ENCODE results near the gene JADE1. TPM values are rescaled to one million over a fixed set of nuclear protein-coding genes. Genes with fewer than 3 reads are reported as not detected.

Gene JADE1
- total RNA-seq (2016; rRNA removed; fragmentation: Illumina TruSeq; extraction: Trizol) (19.3 and 23.4 TPM in 2 replicates), polyA plus RNA-seq (2011; rRNA removed) (4.9 and 5.4 TPM in 2 replicates), polyA minus RNA-seq (2011; rRNA and poly(A)+ RNA removed; ENCODE audit: low replicate concordance) (18.0 and 27.0 TPM in 2 replicates), Bru-seq, nascent RNA (percentile 83 among the genes with signal in this experiment), BruChase-seq, experiment 1, labeled RNA remaining after a 6-hour chase (percentile 77 among the genes with signal in this experiment), BruChase-seq, experiment 2, labeled RNA remaining after a 2-hour chase (percentile 79 among the genes with signal in this experiment)
- total RNA-seq (2016; cell fraction: cytosol; rRNA removed; fragmentation: Illumina TruSeq; extraction: Trizol; ENCODE audit: low read depth) = 6.6 and 7.7 TPM in 2 replicates
- 18.1 and 21.4 TPM in 2 replicates for total RNA-seq (2016; cell fraction: insoluble cytoplasmic fraction; rRNA removed; fragmentation: Illumina TruSeq; extraction: Trizol)
- 10.8 and 10.9 TPM in 2 replicates for total RNA-seq (2016; cell fraction: membrane; rRNA removed; fragmentation: Illumina TruSeq; extraction: Trizol)
- 20.7 and 21.9 TPM in 2 replicates for total RNA-seq (2016; cell fraction: nucleus; rRNA removed; fragmentation: Illumina TruSeq; extraction: Trizol)
- 4.4 and 4.5 TPM in 2 replicates for polyA plus RNA-seq (2011; cell fraction: cytosol; rRNA removed)
- polyA plus RNA-seq (2011; cell fraction: nucleus; rRNA removed) = 9.5 and 9.6 TPM in 2 replicates
- 10.1 and 12.2 TPM in 2 replicates for polyA plus RNA-seq (2012)
- 1.0 and 1.1 TPM in 2 replicates for polyA plus RNA-seq (2016; cell fraction: cytosol; fragmentation: Illumina TruSeq; extraction: Trizol; ENCODE audit: low read depth)
- 17.4 and 18.4 TPM in 2 replicates for polyA plus RNA-seq (2016; cell fraction: insoluble cytoplasmic fraction; fragmentation: Illumina TruSeq; extraction: Trizol; ENCODE audit: low read depth)
- 4.8 and 4.9 TPM in 2 replicates for polyA plus RNA-seq (2016; cell fraction: membrane; fragmentation: Illumina TruSeq; extraction: Trizol; ENCODE audit: low read depth)
- 25.1 and 26.7 TPM in 2 replicates for polyA plus RNA-seq (2016; cell fraction: nucleus; fragmentation: Illumina TruSeq; extraction: Trizol; ENCODE audit: insufficient read depth, low read depth)
- polyA minus RNA-seq (2011; cell fraction: cytosol; rRNA and poly(A)+ RNA removed) = 7.4 and 7.7 TPM in 2 replicates
- 18.4 and 20.6 TPM in 2 replicates for polyA minus RNA-seq (2011; cell fraction: nucleus; rRNA and poly(A)+ RNA removed)
- long read RNA-seq, experiment 1, partial matches to known transcripts = 10 of 15 reads
- long read RNA-seq, experiment 1, other reads (novel, unspliced or antisense) = 1 of 15 reads
- long read RNA-seq, experiment 2, partial matches to known transcripts = 12 of 19 reads
- long read RNA-seq, experiment 2, other reads (novel, unspliced or antisense) = 6 of 19 reads

- intact Hi-C loops (cut with micrococcal nuclease; ENCODE audit: unreplicated experiment) = loop anchor here (1.0 to 5.0 kb wide), 6 partner anchors 27 to 522 kb away; partner anchors contain the start of gene PGRMC2
- peaks cover 17% of the 10 kb centered on the region for H4K20me1 ChIP-seq (ENCODE audit: insufficient read depth, low read length)
- DNase-seq (ENCODE audit: low spot score) (peak; percentile 91), ATAC-seq (peak; percentile 73), FAIRE-seq (peak; percentile 81)
- no peaks in the 10 kb centered on the region; a peak in 1 of 5 replicates for H3K27me3 ChIP-seq (ENCODE audit: control insufficient read depth in 1 of 2, insufficient read depth in 2 of 2, low read length in 2 of 2)
- BruUV-seq (replicated peaks) = TSS peak; percentile 74
- peak within 1 kb of the TSS; percentile 79 for H2AFZ ChIP-seq (ENCODE audit: low read length)
- peak within 1 kb of the TSS; percentile 82 to 99 (median 84) for H3K4me3 ChIP-seq (replicated peaks in 1 of 3; ENCODE audit: insufficient read depth in 1 of 3, low read depth in 2 of 3, low read length in 3 of 3)
- WGBS (ENCODE audit: low lambda C conversion rate) = under 1% methylated on average over 32 of the region's 91 CpGs
- H3K9ac ChIP-seq (ENCODE audit: insufficient read depth, low read depth, low read length) = peak within 1 kb of the TSS; percentile 88
- no peaks in the 10 kb centered on the region for H3K36me3 ChIP-seq (replicated peaks in 1 of 2; ENCODE audit: control insufficient read depth in 1 of 2, insufficient read depth in 2 of 2, low read length in 2 of 2)
- no peaks in the 10 kb centered on the region for H3K9me3 ChIP-seq (ENCODE audit: low read length)
- ChIA-PET POLR2A (interaction anchor here (1.0 kb wide), 1 partner anchor 209 kb away, joined by 5 read pairs; no protein-coding TSS in a partner anchor), CTCF (ENCODE audit: low intra/inter-chr PET ratio, low total read pairs) (interaction anchor here (0.6 to 1.8 kb wide), 5 partner anchors 16 to 355 kb away, joined by 3 to 8 read pairs (median 5); no protein-coding TSS in a partner anchor)
- H3K27ac ChIP-seq (ENCODE audit: extremely low read length, insufficient read depth, low read length) = peak within 1 kb of the TSS; percentile 99
- in situ Hi-C loops (cut with HindIII; ENCODE audit: extremely low pct_ligation_motif_present, low pct_unique_long_range_greater_than_20kb) = loop anchor here (5.0 to 25.0 kb wide), 2 partner anchors 53 to 247 kb away; no protein-coding TSS in a partner anchor
- peaks cover 27% of the 10 kb centered on the region for H3K79me2 ChIP-seq (ENCODE audit: insufficient read depth, low read length)
- H3K4me1 ChIP-seq (ENCODE audit: insufficient read depth, low read length) = peaks cover 18% of the 10 kb centered on the region
- peak within 1 kb of the TSS; percentile 98 for H3K4me2 ChIP-seq (ENCODE audit: low read depth, low read length)
- TF ChIP-seq, protein P1, sequence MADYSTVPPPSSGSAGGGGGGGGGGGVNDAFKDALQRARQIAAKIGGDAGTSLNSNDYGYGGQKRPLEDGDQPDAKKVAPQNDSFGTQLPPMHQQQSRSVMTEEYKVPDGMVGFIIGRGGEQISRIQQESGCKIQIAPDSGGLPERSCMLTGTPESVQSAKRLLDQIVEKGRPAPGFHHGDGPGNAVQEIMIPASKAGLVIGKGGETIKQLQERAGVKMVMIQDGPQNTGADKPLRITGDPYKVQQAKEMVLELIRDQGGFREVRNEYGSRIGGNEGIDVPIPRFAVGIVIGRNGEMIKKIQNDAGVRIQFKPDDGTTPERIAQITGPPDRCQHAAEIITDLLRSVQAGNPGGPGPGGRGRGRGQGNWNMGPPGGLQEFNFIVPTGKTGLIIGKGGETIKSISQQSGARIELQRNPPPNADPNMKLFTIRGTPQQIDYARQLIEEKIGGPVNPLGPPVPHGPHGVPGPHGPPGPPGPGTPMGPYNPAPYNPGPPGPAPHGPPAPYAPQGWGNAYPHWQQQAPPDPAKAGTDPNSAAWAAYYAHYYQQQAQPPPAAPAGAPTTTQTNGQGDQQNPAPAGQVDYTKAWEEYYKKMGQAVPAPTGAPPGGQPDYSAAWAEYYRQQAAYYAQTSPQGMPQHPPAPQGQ (CRISPR knock-in tag; IDR thresholded peaks at IDR 0.05; ENCODE audit: borderline replicate concordance) = no peak
- peak; percentile 49 for TF ChIP-seq PAXIP1 (CRISPR knock-in tag; conservative IDR thresholded peaks at IDR 0.05)
- TF ChIP-seq ELF1 (CRISPR knock-in tag; IDR thresholded peaks at IDR 0.05) = no peak
- no peak for TF ChIP-seq ZNF781 (CRISPR knock-in tag; IDR thresholded peaks at IDR 0.05; ENCODE audit: borderline replicate concordance, not compliant biosample characterization)
- no peak for TF ChIP-seq TCF7 (IDR thresholded peaks at IDR 0.05; ENCODE audit: low read depth)
- TF ChIP-seq MEIS1 (CRISPR knock-in tag; IDR thresholded peaks at IDR 0.05; ENCODE audit: borderline replicate concordance) = peak; percentile 33; the same call in 1 of the 2 replicates
- 0 out of 2 replicates have a peak, but pooled peaks have one; percentile 22 for TF ChIP-seq SIN3B (IDR thresholded peaks at IDR 0.05; ENCODE audit: low read length)
- peak; percentile 84 for TF ChIP-seq SAP130 (CRISPR knock-in tag; IDR thresholded peaks at IDR 0.05; ENCODE audit: low read depth)
- TF ChIP-seq SP5 (CRISPR knock-in tag; IDR thresholded peaks at IDR 0.05; ENCODE audit: borderline replicate concordance, low read depth) = no peak
- TF ChIP-seq ZNF430 (CRISPR knock-in tag; IDR thresholded peaks at IDR 0.05) = peak; percentile 19; the same call in 1 of the 2 replicates
Observed at GRCh38 chr4:128809477-128810330, at the start of gene JADE1. Gene JADE1, plus strand, starts transcription at chr4:128809700. Its CDS starts 22,059 bp downstream, at chr4:128831759.
